Activated naive CD8-positive, alpha-beta T cell (primary cell): Measurements from ENCODE around the gene PAOX.
A peak's percentile ranks its signal among the peaks of the same experiment; 100 is the strongest.

Source experiments
- H3K27ac Mint-ChIP-seq: one replicate; pipeline ENCODE4 v1.8.0; 2021; ENCODE audit warnings: mixed read lengths
- H3K27me3 Mint-ChIP-seq: one replicate; pipeline ENCODE4 v1.8.0; 2021; ENCODE audit warnings: mixed read lengths
- H3K36me3 Mint-ChIP-seq: one replicate; pipeline ENCODE4 v1.8.0; 2021; ENCODE audit warnings: mixed read lengths
- H3K4me1 Mint-ChIP-seq: one replicate; pipeline ENCODE4 v1.8.0; 2021; ENCODE audit warnings: low read depth, mixed read lengths
- H3K4me3 Mint-ChIP-seq: one replicate; pipeline ENCODE4 v1.8.0; 2021; ENCODE audit warnings: mild to moderate bottlenecking, mixed read lengths
- H3K9me3 Mint-ChIP-seq: one replicate; pipeline ENCODE4 v1.8.0; 2021; ENCODE audit warnings: low read depth, mixed read lengths

Gene PAOX

DNA sequence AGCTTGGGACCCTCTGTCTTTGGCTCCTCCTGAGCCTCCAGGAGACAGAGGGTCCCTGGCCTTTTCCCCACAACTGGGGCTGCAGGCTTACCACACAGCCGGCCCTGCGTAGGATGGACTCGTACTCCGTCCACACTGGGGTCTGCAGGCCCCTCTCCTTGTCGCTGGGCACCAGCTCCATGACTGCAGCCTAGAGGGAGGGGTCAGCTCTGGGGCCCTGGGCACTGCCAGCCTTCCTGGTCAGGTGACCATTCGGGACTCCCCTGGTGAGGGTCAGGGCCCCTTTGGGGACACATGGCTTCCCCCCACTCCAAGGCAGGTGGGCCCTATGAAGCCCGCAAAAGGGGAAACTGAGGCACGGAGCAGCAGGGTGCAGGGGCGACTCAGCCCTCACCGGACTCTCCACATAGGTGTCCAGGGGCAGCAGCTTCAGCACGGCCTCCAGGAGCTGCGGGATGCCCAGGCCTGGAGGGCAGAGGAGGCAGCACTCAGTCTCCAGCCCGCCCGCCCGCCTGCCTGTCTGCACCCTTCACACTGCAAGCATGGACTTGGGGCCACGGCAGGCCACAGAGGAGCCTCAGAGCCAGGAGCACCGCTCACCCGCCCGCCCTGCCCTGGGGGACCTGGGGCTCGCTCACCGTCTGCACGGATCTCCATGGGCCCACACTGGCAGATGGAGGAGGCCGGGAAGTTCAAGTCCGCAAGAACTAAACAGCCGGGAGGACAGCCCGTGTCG, 22.3 kb upstream of the PAOX start:
- no peaks in the 10 kb centered on the region for H3K9me3 Mint-ChIP-seq
- H3K4me3 Mint-ChIP-seq: peak overlapping the region; percentile 75
- H3K27me3 Mint-ChIP-seq: no peaks in the 10 kb centered on the region
- H3K27ac Mint-ChIP-seq: no peak overlapping the region
- peaks cover 6% of the 10 kb centered on the region for H3K4me1 Mint-ChIP-seq
- H3K36me3 Mint-ChIP-seq: no peaks in the 10 kb centered on the region

- Mint-ChIP-seq H3K4me3 (peak within 1 kb of the TSS; percentile 75), H3K9me3 (no peaks in the 10 kb centered on the region), H3K27ac (no peak within 1 kb of the TSS), H3K4me1 (peaks cover 9% of the 10 kb centered on the region), H3K27me3 (no peaks in the 10 kb centered on the region), H3K36me3 (no peaks in the 10 kb centered on the region)
Observed at GRCh38 chr10:133357285-133358161, 21.5 kb upstream of the PAOX start, which contains the start of gene FUOM. TSS of gene FUOM (minus strand) at chr10:133358019. CDS start at chr10:133358007, 12 bp downstream.

DNA sequence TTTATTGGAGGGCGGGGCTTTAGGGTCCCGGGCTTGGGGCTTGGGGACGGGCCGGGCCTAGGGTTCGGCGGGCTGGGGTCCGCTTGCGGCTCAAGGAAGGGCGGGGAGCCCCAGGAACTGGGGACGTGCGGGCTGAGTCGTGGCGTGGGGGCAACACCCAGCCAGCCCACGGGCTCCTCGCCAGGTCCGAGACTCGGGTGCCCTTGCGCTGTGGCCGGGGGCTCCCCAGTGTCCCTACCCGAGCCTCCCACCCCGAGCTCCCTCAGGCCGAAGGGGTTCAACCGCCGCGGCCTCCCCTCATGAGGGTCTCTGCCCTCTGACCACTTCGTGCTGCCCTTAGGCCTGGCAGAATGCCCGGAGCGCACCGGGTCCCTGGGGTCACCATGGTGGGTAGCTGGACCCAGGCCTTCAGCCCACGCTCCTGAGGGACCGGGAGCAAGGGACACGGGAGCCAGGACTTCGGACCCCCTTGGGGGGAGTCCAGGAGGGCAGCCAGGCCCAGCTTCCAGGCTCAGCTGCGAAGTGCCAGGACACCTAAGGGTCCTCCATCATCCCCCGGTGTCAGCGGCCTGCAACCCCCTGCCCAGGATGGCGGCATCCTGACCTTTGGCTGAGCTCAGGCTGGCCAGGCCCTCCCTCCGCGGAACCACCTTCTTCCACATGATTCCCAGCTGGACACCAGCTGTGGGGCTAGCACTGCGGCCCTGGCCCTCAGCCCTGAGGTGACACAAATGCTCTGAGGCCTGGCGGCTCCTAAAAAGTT, 20.7 kb upstream of the PAOX start:
- no peak overlapping the region for H3K27ac Mint-ChIP-seq
- H3K36me3 Mint-ChIP-seq: no peaks in the 10 kb centered on the region
- no peaks in the 10 kb centered on the region for H3K9me3 Mint-ChIP-seq

GRCh38 chr10:133358925-133359310, 20.1 kb upstream of the PAOX start:
- Mint-ChIP-seq H3K36me3 (no peaks in the 10 kb centered on the region), H3K9me3 (no peaks in the 10 kb centered on the region), H3K27me3 (no peaks in the 10 kb centered on the region), H3K27ac (no peak overlapping the region), H3K4me3 (no peak overlapping the region), H3K4me1 (peaks cover 9% of the 10 kb centered on the region)

More for the DNA sequence above, 20.7 kb upstream of the PAOX start:
- H3K27me3 Mint-ChIP-seq: no peaks in the 10 kb centered on the region
- H3K4me1 Mint-ChIP-seq: peaks cover 9% of the 10 kb centered on the region
- no peak overlapping the region for H3K4me3 Mint-ChIP-seq

DNA sequence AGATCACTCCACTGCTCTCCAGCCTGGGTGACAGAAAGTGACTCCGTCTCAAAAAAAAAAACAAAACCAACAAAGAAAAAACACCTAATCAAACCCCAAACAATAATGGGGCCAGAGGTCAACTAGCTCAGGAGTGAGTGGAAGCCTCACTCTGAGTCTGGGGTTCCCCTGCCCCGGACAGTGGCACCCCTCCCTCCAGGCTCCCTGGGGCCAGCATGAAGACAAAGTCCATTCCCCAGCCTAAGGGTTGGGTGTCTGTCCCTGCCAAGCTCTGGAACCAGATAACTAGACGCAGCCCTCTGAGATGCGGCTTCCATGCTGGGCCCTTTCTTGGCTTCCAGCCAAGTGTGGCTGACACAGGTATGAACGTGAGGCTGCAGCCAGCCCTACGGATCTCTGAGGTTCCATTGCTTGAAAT, 19.5 kb upstream of the PAOX start:
- H3K36me3 Mint-ChIP-seq: no peaks in the 10 kb centered on the region

DNA sequence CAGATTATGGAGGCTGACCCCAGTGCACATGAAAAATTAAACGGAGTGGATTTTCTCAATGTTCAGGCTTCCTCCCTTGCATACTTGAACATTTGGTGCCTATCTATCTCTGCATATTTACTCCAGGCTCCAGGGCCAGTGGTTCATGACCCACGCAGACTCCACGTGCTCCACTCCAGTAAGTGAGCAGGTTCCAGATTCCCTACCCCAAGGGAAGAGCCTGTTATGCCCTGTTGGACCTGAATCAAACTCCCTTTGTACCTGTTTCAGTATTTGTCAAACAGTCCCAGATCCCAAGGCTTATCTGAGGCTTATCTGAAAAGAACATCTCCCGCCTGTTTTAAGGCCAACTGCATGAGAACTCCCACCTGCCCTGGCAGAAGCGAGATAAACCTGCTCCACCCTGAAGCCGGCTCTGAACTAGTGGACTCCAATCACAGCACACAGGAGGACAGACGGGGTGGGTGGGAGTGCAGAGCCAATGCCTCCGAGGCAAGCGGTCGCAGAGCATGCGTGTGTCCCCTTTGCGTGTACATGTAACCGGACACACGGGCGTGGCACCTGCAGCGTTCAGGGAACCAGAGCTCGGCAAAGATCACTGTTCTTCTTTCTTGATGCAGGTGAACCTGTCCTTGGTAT, 19.0 kb upstream of the PAOX start:
- no peak overlapping the region for H3K27ac Mint-ChIP-seq
- H3K27me3 Mint-ChIP-seq: no peaks in the 10 kb centered on the region
- no peaks in the 10 kb centered on the region for H3K9me3 Mint-ChIP-seq
- H3K4me3 Mint-ChIP-seq: no peak overlapping the region
- H3K36me3 Mint-ChIP-seq: no peaks in the 10 kb centered on the region
- H3K4me1 Mint-ChIP-seq: peaks cover 9% of the 10 kb centered on the region

More for the DNA sequence above, 19.5 kb upstream of the PAOX start:
- Mint-ChIP-seq H3K27ac (no peak overlapping the region), H3K4me3 (no peak overlapping the region), H3K4me1 (peaks cover 9% of the 10 kb centered on the region), H3K9me3 (no peaks in the 10 kb centered on the region), H3K27me3 (no peaks in the 10 kb centered on the region)

DNA sequence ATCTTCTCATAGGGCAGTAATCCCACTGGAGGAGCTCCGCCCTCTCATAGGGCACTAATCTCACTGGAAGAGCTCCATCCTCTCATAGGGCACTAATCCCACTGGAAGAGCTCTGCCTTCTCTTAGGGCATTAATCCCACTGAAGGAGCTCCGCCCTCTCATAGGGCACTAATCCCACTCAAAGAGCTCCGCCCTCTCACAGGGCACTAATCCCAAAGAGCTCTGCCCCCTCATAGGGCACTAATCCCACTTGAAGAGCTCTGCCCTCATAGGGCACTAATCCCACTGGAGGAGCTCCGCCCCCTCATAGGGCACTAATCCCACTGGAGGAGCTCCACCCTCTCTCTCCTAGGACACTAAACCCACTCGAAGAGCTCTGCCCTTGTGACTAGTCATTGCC, 17.8 kb upstream of the PAOX start:
- Mint-ChIP-seq H3K36me3 (no peaks in the 10 kb centered on the region), H3K4me1 (peaks cover 6% of the 10 kb centered on the region), H3K27me3 (no peaks in the 10 kb centered on the region), H3K9me3 (no peaks in the 10 kb centered on the region), H3K4me3 (no peak overlapping the region), H3K27ac (no peak overlapping the region)

GRCh38 chr10:133361773-133362441, 17.2 kb upstream of the PAOX start:
- Mint-ChIP-seq H3K27me3 (no peaks in the 10 kb centered on the region), H3K4me1 (peaks cover 6% of the 10 kb centered on the region), H3K36me3 (no peaks in the 10 kb centered on the region), H3K27ac (peak overlapping the region; percentile 4), H3K9me3 (no peaks in the 10 kb centered on the region), H3K4me3 (no peak overlapping the region)

DNA sequence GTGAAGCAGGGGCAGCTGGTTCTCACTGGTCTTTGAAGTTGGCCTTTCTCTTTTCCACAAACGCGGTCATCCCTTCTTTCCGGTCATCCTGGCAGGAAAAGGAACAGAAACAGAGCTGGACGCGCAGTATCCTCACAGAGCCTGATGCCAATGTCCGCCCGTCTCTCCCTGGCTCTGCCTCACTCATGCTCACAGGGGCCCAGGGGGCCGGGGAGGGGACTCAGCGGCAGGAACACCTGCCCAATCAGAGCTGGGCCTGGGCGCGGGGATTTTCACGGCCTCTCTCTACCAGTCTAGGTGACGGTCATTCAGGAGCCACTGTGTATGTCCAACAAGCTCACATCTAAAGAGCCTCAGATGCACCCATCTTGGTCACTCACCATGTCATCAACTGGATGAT, 16.2 kb upstream of the PAOX start:
- no peak overlapping the region for H3K4me3 Mint-ChIP-seq
- no peak overlapping the region for H3K27ac Mint-ChIP-seq
- peaks cover 6% of the 10 kb centered on the region for H3K4me1 Mint-ChIP-seq
- no peaks in the 10 kb centered on the region for H3K36me3 Mint-ChIP-seq
- no peaks in the 10 kb centered on the region for H3K27me3 Mint-ChIP-seq
- H3K9me3 Mint-ChIP-seq: no peaks in the 10 kb centered on the region

DNA sequence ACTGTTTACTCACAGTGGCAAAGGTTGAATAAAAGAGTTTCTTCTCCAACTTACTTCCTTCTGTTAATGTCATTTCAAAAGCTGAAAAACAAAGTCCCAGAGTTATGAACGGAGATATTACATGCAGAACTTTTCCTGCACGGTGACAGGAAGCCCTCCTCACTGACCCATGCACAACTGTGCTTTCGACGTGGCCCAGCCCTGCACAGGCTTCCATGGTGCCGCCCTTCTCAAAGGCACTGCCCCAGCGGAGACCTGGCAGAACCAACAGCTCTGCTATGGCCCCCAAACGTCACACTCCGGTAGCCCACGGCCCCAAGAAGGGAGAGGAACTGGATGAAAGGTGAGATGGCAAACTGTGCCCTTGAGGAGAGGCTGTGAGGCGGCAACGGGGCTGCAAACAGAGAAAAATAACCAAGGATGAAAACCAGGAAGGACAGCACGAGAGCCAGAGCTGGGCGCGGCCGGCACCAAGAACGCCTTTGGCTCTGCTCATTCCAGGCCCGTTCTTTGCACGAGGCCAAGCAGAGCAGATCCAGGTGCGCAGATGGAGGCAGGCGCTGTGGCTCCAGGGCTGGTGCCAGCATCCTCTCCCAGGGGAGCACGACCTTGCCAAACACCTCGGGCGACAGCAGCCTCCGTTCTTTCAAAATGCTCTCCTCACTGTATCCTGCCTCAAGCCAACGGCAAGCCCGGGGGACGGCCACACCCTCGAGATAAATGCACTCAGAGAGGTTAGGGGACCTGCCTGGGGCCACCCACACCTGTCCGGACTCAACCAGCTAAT, 14.2 kb upstream of the PAOX start:
- Mint-ChIP-seq H3K9me3 (no peaks in the 10 kb centered on the region), H3K36me3 (peaks cover 3% of the 10 kb centered on the region), H3K27ac (no peak overlapping the region)

GRCh38 chr10:133365461-133366129, 13.5 kb upstream of the PAOX start:
- Mint-ChIP-seq H3K4me1 (peaks cover 9% of the 10 kb centered on the region), H3K9me3 (no peaks in the 10 kb centered on the region), H3K27ac (no peak overlapping the region), H3K36me3 (peaks cover 3% of the 10 kb centered on the region), H3K27me3 (no peaks in the 10 kb centered on the region), H3K4me3 (no peak overlapping the region)

More for the DNA sequence above, 14.2 kb upstream of the PAOX start:
- Mint-ChIP-seq H3K4me3 (no peak overlapping the region), H3K4me1 (peaks cover 9% of the 10 kb centered on the region), H3K27me3 (no peaks in the 10 kb centered on the region)

GRCh38 chr10:133366130-133366478, 13.0 kb upstream of the PAOX start:
- H3K27ac Mint-ChIP-seq: no peak overlapping the region
- H3K27me3 Mint-ChIP-seq: no peaks in the 10 kb centered on the region
- H3K4me3 Mint-ChIP-seq: no peak overlapping the region
- H3K4me1 Mint-ChIP-seq: peaks cover 9% of the 10 kb centered on the region
- H3K36me3 Mint-ChIP-seq: peaks cover 3% of the 10 kb centered on the region
- H3K9me3 Mint-ChIP-seq: no peaks in the 10 kb centered on the region

DNA sequence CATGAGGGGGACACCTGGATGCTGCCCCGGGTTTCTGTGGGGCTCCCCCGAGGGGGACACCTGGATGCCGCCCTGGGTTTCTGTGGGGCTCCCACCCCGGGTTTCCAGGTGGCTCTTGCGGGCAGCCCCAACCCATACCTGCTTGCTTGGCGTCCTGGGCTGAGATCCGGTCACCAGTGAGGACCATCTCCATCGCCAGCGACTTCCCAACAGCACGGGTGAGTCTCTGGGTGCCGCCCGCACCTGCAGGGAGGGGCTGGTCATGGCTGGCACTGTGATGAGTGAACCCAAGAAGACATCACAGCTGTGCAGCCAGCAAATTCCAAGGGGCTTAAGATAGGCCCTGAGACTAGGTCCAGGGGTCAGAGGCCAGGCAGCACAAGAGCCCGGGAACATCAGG, 12.3 kb upstream of the PAOX start:
- H3K9me3 Mint-ChIP-seq: no peaks in the 10 kb centered on the region
- H3K27ac Mint-ChIP-seq: no peak overlapping the region
- H3K36me3 Mint-ChIP-seq: peaks cover 3% of the 10 kb centered on the region
- no peak overlapping the region for H3K4me3 Mint-ChIP-seq
- no peaks in the 10 kb centered on the region for H3K27me3 Mint-ChIP-seq
- H3K4me1 Mint-ChIP-seq: peaks cover 9% of the 10 kb centered on the region
